BE2C (cell line): Measurements from ENCODE around the gene PACC1.

Experiments used
- DNase-seq: peaks from one replicate; pipeline ENCODE4 v3.0.0-alpha.2; 2020
- H3K27me3 ChIP-seq: fragments of 250-450 bp; sonication (Bioruptor Pico); 2 replicates; pipeline ENCODE4 v1.5.1; 2020; ENCODE audit warnings: mild to moderate bottlenecking
- H3K36me3 ChIP-seq: fragments of 250-450 bp; sonication (Bioruptor Pico); 2 replicates; pipeline ENCODE4 v1.5.1; 2020; ENCODE audit warnings: mild to moderate bottlenecking
- H3K4me1 ChIP-seq: fragments of 250-450 bp; sonication (Bioruptor Pico); 2 replicates; pipeline ENCODE4 v1.5.1; 2020
- H3K4me3 ChIP-seq: 2 replicates; pipeline ENCODE4 v1.5.1; 2011; ENCODE audit warnings: low read depth, low read length
- H3K9me3 ChIP-seq: fragments of 250-450 bp; sonication (Bioruptor Pico); 2 replicates; pipeline ENCODE4 v1.5.1; 2020
- CTCF ChIP-seq: IDR thresholded peaks from 2 replicates; pipeline ENCODE4 v1.5.1; 2012; ENCODE audit warnings: mild to moderate bottlenecking, low read depth, low read length

The PACC1 gene

GRCh38 chr1:212412374-212412773 is 2.3 kb downstream of the PACC1 start:
- no peaks in the 10 kb centered on the region for H3K4me1 ChIP-seq
- no peak for DNase-seq
- no peaks in the 10 kb centered on the region for H3K27me3 ChIP-seq
- no peaks in the 10 kb centered on the region for H3K9me3 ChIP-seq
- no peak for TF ChIP-seq CTCF
- no peak overlapping the region for H3K4me3 ChIP-seq
- peaks cover 32% of the 10 kb centered on the region for H3K36me3 ChIP-seq

- no peak for TF ChIP-seq CTCF
- Histone ChIP-seq H3K27me3 (no peaks in the 10 kb centered on the region), H3K4me1 (no peaks in the 10 kb centered on the region), H3K9me3 (no peaks in the 10 kb centered on the region), H3K4me3 (no peak overlapping the region), H3K36me3 (peaks cover 49% of the 10 kb centered on the region)
- no peak for DNase-seq
These were observed 4.4 kb downstream of the PACC1 start for GRCh38 chr1:212410231-212410820.

GRCh38 chr1:212402666-212403321 is 11.9 kb downstream of the PACC1 start:
- Histone ChIP-seq H3K4me3 (no peak overlapping the region), H3K4me1 (no peaks in the 10 kb centered on the region), H3K9me3 (no peaks in the 10 kb centered on the region), H3K27me3 (no peaks in the 10 kb centered on the region), H3K36me3 (peaks cover 32% of the 10 kb centered on the region)
- DNase-seq, result no peak
- no peak for TF ChIP-seq CTCF

GRCh38 chr1:212401838-212402582 is 12.7 kb downstream of the PACC1 start:
- H3K4me3 ChIP-seq, result no peak overlapping the region
- DNase-seq, result no peak
- no peak for TF ChIP-seq CTCF
- no peaks in the 10 kb centered on the region for H3K9me3 ChIP-seq
- H3K4me1 ChIP-seq, result no peaks in the 10 kb centered on the region
- no peaks in the 10 kb centered on the region for H3K27me3 ChIP-seq
- H3K36me3 ChIP-seq, result peaks cover 25% of the 10 kb centered on the region

- no peak overlapping the region for H3K4me3 ChIP-seq
- no peaks in the 10 kb centered on the region for H3K4me1 ChIP-seq
- peaks cover 16% of the 10 kb centered on the region for H3K36me3 ChIP-seq
- H3K9me3 ChIP-seq, result no peaks in the 10 kb centered on the region; the same call in 1 of the 2 replicates
- no peaks in the 10 kb centered on the region for H3K27me3 ChIP-seq
- TF ChIP-seq CTCF, result no peak
- no peak for DNase-seq
These were observed 13.6 kb downstream of the PACC1 start for GRCh38 chr1:212401042-212401441.

- Histone ChIP-seq H3K4me1 (no peaks in the 10 kb centered on the region), H3K9me3 (no peaks in the 10 kb centered on the region; the same call in 1 of the 2 replicates), H3K36me3 (peaks cover 6% of the 10 kb centered on the region), H3K27me3 (no peaks in the 10 kb centered on the region), H3K4me3 (no peak overlapping the region)
- no peak for TF ChIP-seq CTCF
- no peak for DNase-seq
These were observed 17.5 kb downstream of the PACC1 start for GRCh38 chr1:212397171-212397570.
